Measurements from ENCODE around the gene SPRYD3. TPM values are rescaled to one million over a fixed set of nuclear protein-coding genes. Genes with fewer than 3 reads are reported as not detected.

Gene SPRYD3
- total and polyA plus RNA-seq, 9 donors: 28.5 to 88.1 (median 66.6) TPM

- no peaks in the 10 kb centered on the region for H3K27me3 ChIP-seq
- no peaks in the 10 kb centered on the region for H3K4me1 ChIP-seq (ENCODE audit: insufficient read depth)
- H3K27ac ChIP-seq: no peak overlapping the region
- no peak overlapping the region for H3K4me3 ChIP-seq
- no peak for DNase-seq
- H3K9me3 ChIP-seq: no peaks in the 10 kb centered on the region
- no peak for TF ChIP-seq CTCF (IDR thresholded peaks at IDR 0.05)
- no peak for TF ChIP-seq POLR2A (IDR thresholded peaks at IDR 0.05)
- no peak for TF ChIP-seq EP300 (IDR thresholded peaks at IDR 0.05)
- intact Hi-C loops (cut with DNase I): no loop called here
- 90 to 93% (median 91%) methylated on average over 4 to 10 of the region's 10 CpGs for WGBS, 3 donors
- no peaks in the 10 kb centered on the region for H3K36me3 ChIP-seq
These were observed 43.8 kb upstream of the SPRYD3 start for GRCh38 chr12:53122961-53123468.

- H3K9me3 ChIP-seq: no peaks in the 10 kb centered on the region
- no peak for TF ChIP-seq CTCF (IDR thresholded peaks at IDR 0.05)
- H3K36me3 ChIP-seq: no peaks in the 10 kb centered on the region
- no peak for DNase-seq
- H3K4me3 ChIP-seq: no peak overlapping the region
- H3K27ac ChIP-seq: no peak overlapping the region
- intact Hi-C loops (cut with DNase I): no loop called here
- WGBS, 3 donors: 74 to 77% (median 74%) methylated on average over 12 of the region's 12 CpGs
- H3K4me1 ChIP-seq (ENCODE audit: insufficient read depth): no peaks in the 10 kb centered on the region
- H3K27me3 ChIP-seq: no peaks in the 10 kb centered on the region
These were observed 41.7 kb upstream of the SPRYD3 start for GRCh38 chr12:53120685-53121525.

GRCh38 chr12:53118751-53119300 is 39.6 kb upstream of the SPRYD3 start:
- intact Hi-C loops (cut with DNase I): no loop called here
- 87 to 92% (median 88%) methylated on average over 8 of the region's 8 CpGs for WGBS, 3 donors

More at GRCh38 chr12:53118751-53119300, 39.6 kb upstream of the SPRYD3 start:
- no peak overlapping the region for H3K27ac ChIP-seq
- H3K4me3 ChIP-seq: no peak overlapping the region
- H3K4me1 ChIP-seq (ENCODE audit: insufficient read depth): no peaks in the 10 kb centered on the region
- DNase-seq: no peak
- no peaks in the 10 kb centered on the region for H3K9me3 ChIP-seq
- no peak for TF ChIP-seq POLR2A (IDR thresholded peaks at IDR 0.05)
- TF ChIP-seq CTCF (IDR thresholded peaks at IDR 0.05): no peak
- TF ChIP-seq EP300 (IDR thresholded peaks at IDR 0.05): no peak
- H3K27me3 ChIP-seq: no peaks in the 10 kb centered on the region
- H3K36me3 ChIP-seq: no peaks in the 10 kb centered on the region

Data from ovary (tissue), 9 donors.